HG02642 (cell line): Measurements from ENCODE around the gene SORL1.
A peak's percentile ranks its signal among the peaks of the same experiment; 100 is the strongest.

ENCODE experiments used
- ATAC-seq: cut with Tn5 transposase; IDR thresholded peaks from one replicate; pipeline ENCODE4 v1.9.1; 2021; ENCODE audit warnings: mild to moderate bottlenecking; ENCODE audit not compliant: unreplicated experiment, poor library complexity

The SORL1 gene

DNA sequence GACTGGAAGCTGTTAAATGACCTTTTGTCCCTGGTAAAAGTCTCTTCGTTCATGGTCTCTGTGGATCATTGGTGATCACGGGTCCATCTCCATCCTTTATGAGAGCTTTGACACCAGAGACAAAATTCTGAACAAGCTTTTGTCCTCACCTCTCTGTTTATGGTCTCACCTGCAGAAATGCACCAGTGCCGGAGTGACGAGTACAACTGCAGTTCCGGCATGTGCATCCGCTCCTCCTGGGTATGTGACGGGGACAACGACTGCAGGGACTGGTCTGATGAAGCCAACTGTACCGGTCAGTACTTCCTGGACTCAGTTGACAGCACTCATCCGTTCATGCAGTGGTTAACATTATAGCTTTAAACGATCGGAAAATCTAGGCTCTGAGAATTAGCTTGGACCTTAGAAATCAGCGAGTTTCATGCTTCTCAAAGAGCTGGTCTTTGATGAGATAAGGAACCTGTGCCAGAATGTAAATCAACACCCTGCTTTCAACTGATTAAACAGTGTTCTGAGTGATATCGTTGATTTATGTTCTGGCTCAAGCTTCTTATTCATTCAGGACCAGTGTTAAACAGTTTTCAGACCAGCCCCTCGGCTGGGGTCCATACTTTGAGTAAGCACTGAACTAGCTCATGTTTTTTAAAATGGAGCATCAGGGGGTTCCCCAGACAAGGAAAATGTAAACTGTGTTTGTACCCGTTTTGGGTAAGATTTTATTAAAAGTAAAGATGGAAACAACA is 125.2 kb downstream of the SORL1 start:
- no peak for ATAC-seq

DNA sequence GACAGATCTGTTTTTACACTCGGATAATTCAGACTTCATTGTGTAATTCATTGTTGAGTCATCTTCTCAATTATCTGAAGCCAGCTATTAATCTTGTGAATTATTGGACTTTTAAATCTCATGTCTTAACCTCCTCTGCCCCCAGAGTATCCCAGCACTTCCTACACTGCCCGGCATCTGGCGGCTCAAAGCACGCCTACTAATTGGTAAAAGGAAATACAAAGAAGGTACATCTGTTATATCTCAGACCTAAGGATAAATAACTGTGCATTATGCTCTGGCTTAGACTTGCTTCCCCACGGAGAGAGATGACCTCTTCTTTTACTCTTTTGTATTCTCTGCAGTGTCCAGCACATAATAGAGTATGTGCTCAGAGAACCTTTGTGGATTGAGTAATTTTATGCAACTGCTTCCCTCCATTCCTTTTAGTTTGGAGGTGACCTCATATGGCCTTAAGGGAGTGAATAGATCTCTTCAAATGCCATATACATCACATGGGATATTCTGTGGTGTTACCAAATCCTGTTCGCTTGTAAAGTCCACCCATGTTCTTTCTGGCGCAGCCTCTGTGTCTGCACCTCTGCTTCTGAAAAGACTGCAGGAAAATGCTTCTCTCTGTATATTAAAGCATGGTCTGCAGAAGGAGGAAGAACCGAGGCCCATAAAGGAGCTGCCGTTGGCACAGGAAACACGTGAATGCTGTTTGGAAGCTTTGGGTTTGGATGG is 126.3 kb downstream of the SORL1 start:
- ATAC-seq, result no peak

DNA sequence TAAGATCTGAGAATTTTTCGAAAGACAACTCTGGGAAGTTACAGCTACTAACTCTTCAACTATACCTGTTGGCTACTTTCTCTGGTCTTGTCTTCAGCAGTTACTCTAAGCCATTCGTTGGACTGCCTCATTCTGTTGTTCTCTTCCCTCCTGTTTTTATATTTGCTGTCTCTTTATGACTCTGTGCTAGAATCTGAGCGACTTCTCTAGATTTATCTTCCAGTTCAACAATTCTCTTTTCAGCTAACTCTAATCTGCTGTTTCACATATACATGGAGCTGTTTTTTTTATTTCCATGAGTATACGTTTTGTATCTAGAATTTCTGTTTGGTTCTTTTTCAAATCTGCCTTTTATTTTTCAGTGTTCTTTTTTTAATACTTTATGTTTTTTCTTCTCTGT is 128.0 kb downstream of the SORL1 start:
- ATAC-seq, result no peak

DNA sequence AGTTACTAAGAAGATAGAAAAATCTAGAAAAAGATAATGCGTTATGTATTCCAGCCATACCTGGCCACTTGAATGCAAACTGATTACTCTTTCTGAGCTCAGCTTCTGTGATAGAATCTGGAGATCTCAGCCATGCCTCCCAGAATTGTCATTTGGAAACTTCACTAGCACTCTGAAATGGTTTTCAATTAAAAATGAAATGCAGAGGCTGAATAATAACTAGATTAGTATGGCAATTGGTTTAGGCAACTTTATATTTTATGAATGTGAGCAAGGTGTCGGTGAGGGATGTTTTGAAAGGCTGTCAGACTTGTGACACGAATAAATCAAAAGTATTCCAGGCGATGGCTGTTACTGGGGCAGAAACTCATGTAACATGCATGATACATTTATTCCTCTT is 129.5 kb downstream of the SORL1 start:
- no peak for ATAC-seq

DNA sequence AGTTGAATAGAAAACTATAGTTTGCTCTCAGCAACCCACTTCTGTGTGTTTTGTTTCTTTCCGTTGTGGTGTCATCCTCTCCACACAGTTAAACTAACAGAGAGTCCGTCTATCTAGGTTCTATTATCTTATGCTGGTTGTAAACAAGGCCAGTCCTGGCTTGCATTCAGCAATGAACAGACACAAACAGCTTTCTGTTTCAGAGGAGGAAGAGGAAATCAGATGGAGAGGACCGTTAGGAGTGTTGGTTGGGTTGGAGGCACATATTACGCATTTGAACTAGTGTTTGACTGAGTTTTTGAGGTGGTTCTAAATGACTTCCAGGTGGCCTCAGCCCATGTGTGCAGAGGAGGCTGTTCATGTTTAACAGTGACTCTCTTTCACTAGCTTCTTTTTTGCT is 130.2 kb downstream of the SORL1 start:
- no peak for ATAC-seq

DNA sequence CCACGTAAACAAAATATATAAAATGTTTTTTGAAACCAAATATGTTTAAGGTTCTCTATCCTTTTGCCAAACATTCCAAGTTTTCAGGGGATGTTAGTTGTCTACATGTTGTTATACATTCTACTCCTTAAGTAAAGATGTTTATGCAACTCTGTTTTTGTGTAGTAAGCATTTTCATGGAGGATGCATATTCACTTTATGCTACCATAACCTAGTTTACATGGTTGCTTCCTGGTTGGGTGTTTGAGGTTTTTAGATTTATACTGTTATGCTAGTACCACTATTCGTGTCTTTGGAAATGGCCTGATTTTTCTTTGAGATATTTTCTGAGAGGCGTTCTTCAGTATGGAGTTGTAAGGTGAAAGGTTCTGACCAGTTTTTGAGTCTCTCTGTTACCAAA is 131.7 kb downstream of the SORL1 start:
- no peak for ATAC-seq

DNA sequence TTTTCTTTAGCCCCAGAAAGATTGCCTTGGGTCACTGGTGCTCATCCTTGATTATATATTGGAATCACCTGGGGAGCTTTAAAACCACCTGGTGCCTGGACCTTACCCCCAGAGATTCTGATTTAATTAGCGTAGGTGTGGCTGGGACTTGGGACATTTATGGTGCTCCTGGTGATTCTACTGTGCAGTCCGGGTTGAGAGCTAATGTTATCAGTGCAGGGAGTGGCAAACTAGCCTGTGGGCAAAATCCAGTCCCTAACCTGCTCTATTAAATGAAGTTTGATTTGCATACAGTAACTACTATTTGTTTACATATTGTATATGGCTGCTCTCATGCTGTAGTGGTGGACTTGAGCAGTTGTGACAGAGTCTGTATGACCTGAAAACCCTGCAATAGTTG is 134.6 kb downstream of the SORL1 start:
- ATAC-seq, result no peak

DNA sequence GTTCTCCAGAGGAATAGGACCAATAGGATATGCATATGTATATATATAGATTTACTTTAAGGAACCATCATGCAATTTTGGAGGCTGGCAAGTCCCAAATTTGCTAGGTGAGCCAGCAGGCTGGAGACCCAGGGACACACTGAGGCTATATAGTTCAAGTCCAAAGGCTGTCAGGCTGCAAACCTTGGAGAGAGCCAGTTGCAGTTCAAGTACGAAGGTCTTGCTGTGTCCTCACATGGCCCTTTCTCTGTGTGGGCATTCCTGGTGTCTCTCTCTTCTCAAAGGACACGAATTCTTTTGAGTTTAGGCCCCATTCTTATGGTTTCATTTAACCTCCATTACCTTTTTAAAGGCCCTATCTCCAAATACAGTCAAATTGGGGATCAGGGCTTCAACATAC is 135.1 kb downstream of the SORL1 start:
- no peak for ATAC-seq

DNA sequence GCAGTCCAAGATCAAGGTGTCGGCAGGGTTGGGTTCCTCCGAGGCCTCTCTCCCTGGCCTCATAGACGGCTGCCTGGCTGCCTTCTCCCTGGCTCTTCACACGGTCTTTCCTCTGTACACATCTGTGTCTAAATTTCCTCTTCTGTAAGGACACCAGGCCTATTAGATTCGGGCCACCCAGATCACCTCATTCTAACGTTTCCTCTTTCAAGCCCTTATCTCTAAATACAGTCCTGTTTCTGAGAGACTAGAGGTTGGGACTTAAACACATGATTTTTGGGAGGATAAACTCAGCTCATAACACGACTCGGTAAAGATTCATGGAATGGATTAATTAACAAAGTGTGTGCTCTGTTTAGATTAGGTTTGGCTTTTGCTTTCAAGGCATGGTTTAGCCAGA is 136.6 kb downstream of the SORL1 start:
- no peak for ATAC-seq

DNA sequence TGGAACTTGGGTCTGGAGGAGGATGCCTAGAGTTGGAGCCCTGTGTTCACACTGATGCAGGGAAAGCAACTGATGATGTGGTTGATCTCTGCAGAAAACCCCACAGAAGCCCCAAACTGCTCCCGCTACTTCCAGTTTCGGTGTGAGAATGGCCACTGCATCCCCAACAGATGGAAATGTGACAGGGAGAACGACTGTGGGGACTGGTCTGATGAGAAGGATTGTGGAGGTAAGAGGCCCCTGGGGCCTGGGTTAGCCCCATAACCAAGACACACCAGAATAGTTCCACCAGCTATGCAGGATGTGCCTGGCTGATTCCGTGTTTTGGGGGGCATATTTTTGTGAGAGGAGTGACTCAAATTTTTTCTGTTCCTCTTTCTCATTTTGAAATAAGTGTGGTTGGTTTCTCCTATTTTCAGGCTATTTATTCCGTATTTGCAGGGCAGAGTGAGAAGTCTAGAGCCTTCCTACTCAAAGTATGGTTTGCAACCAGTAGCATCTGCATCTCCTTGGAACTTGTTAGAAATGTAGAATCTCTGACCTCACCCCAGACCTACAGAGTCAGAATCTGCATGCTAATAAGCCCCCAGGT is 137.9 kb downstream of the SORL1 start:
- ATAC-seq, result peak; percentile 85

DNA sequence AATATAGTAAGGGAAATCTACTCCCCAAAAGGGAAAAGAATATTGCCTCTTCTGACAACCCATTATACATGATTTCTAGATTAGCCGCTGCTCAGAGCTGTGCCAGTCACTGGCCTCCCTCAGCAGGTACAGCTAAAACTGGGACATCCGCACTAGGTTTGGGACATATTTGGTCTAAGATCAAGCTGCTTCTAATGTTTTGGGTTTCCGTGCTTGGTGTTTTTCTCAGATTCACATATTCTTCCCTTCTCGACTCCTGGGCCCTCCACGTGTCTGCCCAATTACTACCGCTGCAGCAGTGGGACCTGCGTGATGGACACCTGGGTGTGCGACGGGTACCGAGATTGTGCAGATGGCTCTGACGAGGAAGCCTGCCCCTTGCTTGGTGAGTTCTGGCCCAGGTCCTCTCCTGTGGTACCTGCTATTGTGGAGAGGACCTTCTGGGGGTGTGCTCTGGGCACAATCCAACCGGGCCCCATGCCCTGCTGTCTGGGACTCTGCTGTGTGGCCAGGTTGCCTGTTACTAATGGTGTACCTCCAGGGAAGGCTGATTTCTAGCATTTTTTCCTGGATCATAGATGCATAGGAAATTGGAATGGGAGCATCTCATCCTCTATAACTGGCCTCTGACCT is 138.8 kb downstream of the SORL1 start:
- ATAC-seq, result peak; percentile 3

DNA sequence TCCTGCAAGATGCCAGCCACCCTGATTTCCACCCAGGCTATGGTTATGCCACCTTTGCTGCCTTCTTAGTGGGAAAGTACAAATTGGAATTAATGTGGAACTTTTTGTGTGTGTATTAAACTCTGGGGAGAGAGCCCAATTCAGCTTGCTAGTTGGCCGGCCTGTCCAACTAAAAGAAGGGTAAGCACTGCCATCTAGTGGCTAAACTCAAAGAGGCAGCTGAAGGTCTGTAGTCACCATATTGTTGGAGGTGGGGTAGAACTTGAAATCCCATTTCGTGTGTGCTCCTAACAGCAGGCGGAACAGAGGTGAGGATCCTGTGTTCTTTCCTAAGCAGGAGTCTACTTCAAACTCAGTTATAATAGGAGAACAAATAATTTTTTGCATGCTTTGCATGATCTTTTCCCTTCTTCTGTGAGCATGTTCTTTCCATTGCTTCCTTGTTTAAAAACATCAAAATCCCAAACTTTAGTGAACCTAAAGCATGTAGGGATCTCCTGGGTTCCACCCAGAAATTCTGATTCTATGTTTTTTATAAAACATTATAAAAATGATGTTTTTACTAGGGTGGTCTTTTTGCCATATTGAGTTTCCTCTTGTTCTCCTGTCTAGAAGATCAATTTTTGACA is 139.4 kb downstream of the SORL1 start:
- ATAC-seq, result no peak

DNA sequence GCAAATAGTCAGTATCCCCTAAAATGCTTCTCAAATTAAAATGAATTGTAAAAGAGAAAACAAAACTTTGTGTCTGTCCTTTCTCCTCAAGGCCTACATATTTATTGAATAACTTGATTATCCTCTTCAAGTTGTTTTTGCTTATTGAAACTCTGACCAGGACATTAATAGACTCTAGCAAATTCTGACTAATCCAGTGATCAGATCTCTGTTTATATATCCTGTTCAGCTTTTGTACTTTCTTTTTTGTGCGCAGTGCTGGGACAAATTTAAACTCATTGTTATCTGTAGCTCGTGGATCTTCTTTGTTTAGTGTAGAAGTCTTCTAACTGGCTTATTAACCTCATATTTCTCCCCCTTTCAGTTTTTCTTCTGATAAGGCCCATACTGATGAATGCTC is 140.6 kb downstream of the SORL1 start:
- ATAC-seq, result no peak

DNA sequence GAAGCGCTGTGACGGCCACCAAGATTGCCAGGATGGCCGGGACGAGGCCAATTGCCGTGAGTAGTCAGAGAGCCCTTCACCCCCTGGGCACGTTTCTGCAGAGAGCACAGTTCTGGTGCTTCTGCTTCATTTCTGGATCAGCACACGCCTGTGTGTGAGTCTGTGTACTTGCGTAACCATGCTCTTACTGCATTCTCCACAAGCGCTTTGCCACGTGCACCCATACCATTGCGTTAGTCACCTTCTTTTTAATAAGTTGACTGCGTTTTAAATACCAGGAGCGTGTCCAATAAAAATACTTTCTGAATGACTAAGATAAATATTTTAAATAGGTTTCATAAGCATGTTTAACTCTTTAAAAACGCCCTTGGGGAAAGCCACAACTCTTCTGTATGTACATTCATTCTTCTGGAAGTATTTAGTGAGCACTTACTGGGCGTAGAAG is 143.6 kb downstream of the SORL1 start:
- no peak for ATAC-seq

DNA sequence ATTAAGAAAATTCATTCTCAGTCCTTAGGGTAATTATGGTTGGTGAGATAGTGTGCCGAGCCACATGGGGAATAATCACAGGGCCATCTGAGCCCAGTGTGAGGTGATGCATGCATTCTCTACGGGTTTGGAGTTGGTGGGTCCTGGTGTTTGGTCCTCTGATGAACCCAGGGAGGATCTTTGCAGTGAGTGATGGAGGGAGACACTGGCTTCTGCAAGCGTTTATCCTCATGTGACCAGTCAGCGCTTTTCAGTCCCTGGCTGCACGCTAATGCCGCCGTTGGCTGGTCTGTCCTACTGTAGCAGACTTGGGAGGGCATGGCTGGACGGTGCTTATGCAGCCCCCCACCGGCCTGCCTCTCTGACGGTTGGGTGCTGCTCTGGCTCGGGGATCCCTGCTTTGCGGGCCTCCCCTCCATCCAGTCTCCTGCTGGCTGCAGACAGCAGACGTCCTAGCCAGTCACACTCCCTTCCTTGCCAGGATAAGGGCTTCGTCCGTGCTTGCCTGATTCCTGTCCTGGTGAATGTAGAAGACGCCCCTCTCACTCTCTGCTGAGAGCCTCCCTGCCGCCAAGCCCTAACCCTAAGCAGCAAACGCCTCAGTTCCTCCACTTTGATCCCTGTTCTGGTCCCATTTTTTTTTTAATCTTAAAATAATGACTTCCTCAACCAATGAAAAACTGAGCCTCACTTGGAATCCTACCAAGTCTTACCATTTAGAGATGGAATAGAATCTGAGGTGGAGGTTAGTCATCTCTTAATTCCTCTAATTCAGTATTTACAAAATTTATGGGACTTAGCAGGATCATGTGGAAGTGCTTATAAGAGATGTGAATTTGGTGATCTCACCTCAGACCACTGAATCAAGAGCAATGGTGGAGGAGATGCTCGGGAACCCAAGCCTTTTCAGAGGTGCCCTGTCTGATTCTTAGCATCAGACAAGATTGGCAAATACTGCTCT is 144.4 kb downstream of the SORL1 start:
- ATAC-seq, result no peak

DNA sequence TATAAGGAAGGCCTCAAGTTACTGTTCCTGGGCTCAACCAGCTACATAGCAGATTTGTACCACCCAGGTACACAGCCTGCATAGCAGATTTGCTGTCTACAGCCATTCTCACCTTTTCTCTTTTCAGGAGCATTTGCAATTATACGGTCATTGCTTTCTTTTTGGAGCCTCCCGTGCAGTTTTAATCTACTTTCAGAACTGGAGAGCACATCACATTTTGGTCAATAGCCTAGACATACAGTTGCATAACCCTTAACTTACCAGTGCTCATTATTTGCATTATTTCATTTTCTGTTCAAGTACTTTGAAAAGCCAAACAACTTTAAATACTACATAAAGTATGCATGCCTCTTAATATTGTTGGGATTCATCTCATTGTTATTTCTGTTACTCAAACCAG is 151.2 kb downstream of the SORL1 start:
- no peak for ATAC-seq

DNA sequence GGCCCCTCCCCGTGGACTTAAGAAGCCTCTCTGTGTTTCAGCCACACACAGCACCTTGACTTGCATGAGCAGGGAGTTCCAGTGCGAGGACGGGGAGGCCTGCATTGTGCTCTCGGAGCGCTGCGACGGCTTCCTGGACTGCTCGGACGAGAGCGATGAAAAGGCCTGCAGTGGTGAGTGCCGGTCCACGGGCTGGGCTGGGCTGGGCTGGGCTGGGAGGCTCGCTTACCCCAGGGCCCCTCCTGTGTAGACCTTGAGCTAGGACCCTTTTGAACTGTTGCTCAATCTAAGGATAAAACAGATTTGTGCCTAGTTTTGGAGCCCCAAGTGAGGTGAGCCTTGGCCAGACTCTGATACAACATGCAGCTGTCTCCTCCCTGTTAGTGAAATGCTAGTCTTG is 152.0 kb downstream of the SORL1 start:
- no peak for ATAC-seq

DNA sequence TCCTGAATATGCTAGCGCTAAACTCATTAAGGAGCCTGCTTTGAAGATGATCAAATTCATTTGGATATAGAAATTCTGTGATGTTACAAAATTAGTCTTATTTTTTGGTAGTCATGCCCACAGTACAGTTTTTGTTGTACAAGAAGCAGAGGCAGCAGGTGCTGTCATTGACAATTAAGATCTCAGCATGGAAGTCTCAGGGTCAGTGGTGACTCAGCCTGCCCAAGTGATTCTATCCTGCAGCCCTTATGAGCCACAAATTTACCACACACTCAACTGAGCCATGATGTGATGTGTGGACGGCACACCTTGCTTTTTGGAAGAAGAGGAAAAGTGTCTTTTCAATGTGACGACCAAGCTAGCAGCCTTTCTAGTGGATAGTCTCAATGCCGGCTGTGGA is 154.2 kb downstream of the SORL1 start:
- ATAC-seq, result no peak

DNA sequence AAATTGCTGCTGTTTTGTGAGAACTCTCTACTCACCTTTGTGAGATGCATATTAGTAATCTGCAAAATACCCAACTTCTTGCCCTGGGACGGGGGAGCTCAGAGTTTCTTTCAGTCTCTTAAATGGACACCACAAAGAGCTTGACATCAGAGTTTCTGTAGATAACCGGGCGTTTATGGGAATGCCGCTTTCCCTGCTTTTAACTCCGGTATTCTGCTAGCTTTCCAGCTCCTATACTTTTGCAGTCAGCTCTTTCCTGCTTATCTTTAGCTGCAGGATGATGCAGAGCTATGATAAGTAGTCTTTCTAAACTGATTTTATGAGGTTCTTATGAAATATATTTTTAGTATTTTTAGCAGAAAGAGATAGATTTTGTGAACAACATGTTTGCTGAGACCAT is 155.2 kb downstream of the SORL1 start:
- no peak for ATAC-seq
